Peyer's patch (tissue), 4 donors: Measurements from ENCODE around the gene NEDD4L. TPM values are rescaled to one million over a fixed set of nuclear protein-coding genes. Genes with fewer than 3 reads are reported as not detected.

Experiments used
- DNase-seq, 3 donors: peaks; one replicate each; pipeline ENCODE4 v3.0.0-alpha.2; 2017 to 2019
- H3K27ac ChIP-seq, 4 donors: fragments of 200-600 bp; sonication (generic); one replicate each; pipeline ENCODE4 v1.5.1; 2016 to 2019
- H3K27me3 ChIP-seq, 2 donors: fragments of 200-600 bp; sonication (generic); one replicate each; pipeline ENCODE4 v1.5.1; 2019
- H3K36me3 ChIP-seq, 3 donors: fragments of 200-600 bp; sonication (generic); one replicate each; pipeline ENCODE4 v1.5.1; 2016 to 2019
- H3K4me1 ChIP-seq, 4 donors: fragments of 200-600 bp; sonication (generic); one replicate each; pipeline ENCODE4 v1.5.1; 2016 to 2019
- H3K4me3 ChIP-seq, 4 donors: fragments of 200-600 bp; sonication (generic); 1 replicate in 3 of 4; 2 replicates in 1 of 4; pipeline ENCODE4 v1.5.1; 2016 to 2019; ENCODE audit warnings: mild to moderate bottlenecking in 1 of 4
- H3K9me3 ChIP-seq, 4 donors: fragments of 200-600 bp; sonication (generic); one replicate each; pipeline ENCODE4 v1.5.1; 2016 to 2019; ENCODE audit warnings: mild to moderate bottlenecking in 1 of 4
- CTCF ChIP-seq, 6 experiments: fragments of 450-650 bp in 4 of 6; fragments of 200-600 bp in 2 of 6; sonication (generic) in 1 of 6; IDR thresholded peaks; one replicate each; pipeline ENCODE4 v1.5.1; 2017 to 2019; ENCODE audit warnings: antibody characterized with exemption in 6 of 6, mild to moderate bottlenecking in 3 of 6, moderate library complexity in 1 of 6
- POLR2A ChIP-seq, 2 donors: fragments of 450-650 bp; IDR thresholded peaks; one replicate each; pipeline ENCODE4 v1.5.1; 2017; ENCODE audit warnings: antibody characterized with exemption in 2 of 2, mild to moderate bottlenecking in 2 of 2, moderate library complexity in 2 of 2
- total RNA-seq, 4 donors: library from RNA; depleted of rRNA; stranded (reverse); fragments of >200 nt; gene quantifications; one replicate each; pipeline ENCODE4 v1.1.0, GENCODE V29; 2016

The NEDD4L gene
- total RNA-seq, 4 donors from 2014 or later: 213 to 312 (median 277) TPM

DNA sequence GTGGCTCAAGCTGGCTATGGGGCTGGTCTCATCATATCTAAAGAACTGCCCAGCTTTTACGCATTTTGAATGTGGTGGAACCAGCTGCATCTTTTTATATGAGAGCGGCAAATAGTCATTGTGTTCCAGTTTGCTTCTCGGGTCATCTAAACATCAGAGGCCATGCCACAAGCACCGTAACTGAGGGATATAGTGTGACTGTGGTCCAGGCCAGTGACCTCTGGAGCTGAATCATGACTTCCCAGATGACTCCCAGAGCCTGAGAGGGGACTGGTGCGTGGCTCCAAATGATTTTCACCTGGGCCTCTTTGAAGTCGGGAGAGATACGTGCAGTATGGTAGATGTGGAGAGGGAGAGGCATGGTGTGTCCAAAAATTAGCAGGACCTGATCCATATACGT, 271.0 kb downstream of the NEDD4L start:
- no peak for TF ChIP-seq POLR2A (IDR thresholded peaks at IDR 0.05)
- TF ChIP-seq CTCF (IDR thresholded peaks at IDR 0.05): no peak
- Histone ChIP-seq H3K4me3 (no peak overlapping the region), H3K9me3 (no peaks in the 10 kb centered on the region), H3K27me3 (no peaks in the 10 kb centered on the region), H3K36me3 (no peaks in the 10 kb centered on the region), H3K27ac (peak overlapping the region in 2 of 4 donors; percentile 43 to 49), H3K4me1 (peaks cover 0 to 52% (median 3%) of the 10 kb centered on the region in 4 donors)
- DNase-seq: no peak

- peak in 2 of 3 donors; percentile 60 to 62 for DNase-seq
- TF ChIP-seq POLR2A (IDR thresholded peaks at IDR 0.05) (no peak), CTCF (IDR thresholded peaks at IDR 0.05) (no peak)
- Histone ChIP-seq H3K27ac (peak overlapping the region in 2 of 4 donors; percentile 43 to 49), H3K9me3 (no peaks in the 10 kb centered on the region), H3K4me3 (no peak overlapping the region), H3K4me1 (peaks cover 0 to 52% (median 5%) of the 10 kb centered on the region in 4 donors), H3K27me3 (no peaks in the 10 kb centered on the region), H3K36me3 (no peaks in the 10 kb centered on the region)
These were observed 271.8 kb downstream of the NEDD4L start for GRCh38 chr18:58315739-58316215.

- DNase-seq: no peak
- H3K4me1 ChIP-seq: peaks cover 0 to 43% (median 6%) of the 10 kb centered on the region in 4 donors
- peak overlapping the region in 2 of 4 donors; percentile 43 to 49 for H3K27ac ChIP-seq
- no peaks in the 10 kb centered on the region for H3K9me3 ChIP-seq
- no peak overlapping the region for H3K4me3 ChIP-seq
- no peak for TF ChIP-seq POLR2A (IDR thresholded peaks at IDR 0.05)
- no peak for TF ChIP-seq CTCF (IDR thresholded peaks at IDR 0.05)
- H3K27me3 ChIP-seq: no peaks in the 10 kb centered on the region
- no peaks in the 10 kb centered on the region for H3K36me3 ChIP-seq
These were observed 272.6 kb downstream of the NEDD4L start for GRCh38 chr18:58316396-58317342.

DNA sequence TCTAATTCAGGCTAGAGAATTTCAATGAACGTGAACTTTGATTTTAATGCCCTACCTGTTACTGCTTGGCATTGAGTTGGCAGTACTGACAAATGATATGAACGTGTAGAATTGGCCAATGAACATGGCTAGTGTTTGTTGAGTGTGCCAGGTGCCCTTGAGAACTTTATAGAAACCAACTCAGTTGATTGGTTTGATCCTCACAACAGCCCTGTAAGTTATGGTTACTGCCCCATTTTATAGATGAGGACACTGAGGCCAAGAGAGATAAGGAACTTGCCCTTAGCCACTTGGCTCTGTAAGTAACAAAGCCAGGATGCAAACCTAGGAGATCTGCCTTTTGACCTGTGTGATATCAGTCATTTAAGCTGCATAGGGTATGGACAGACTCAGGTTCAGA, 275.7 kb downstream of the NEDD4L start:
- Histone ChIP-seq H3K27ac (peak overlapping the region in 2 of 4 donors; percentile 63 to 72), H3K27me3 (no peaks in the 10 kb centered on the region), H3K4me1 (peaks cover 0 to 29% (median 6%) of the 10 kb centered on the region in 4 donors), H3K36me3 (peaks cover 0 to 17% (median 0%) of the 10 kb centered on the region in 3 donors), H3K4me3 (no peak overlapping the region), H3K9me3 (no peaks in the 10 kb centered on the region)
- DNase-seq: no peak
- no peak for TF ChIP-seq POLR2A (IDR thresholded peaks at IDR 0.05)

DNA sequence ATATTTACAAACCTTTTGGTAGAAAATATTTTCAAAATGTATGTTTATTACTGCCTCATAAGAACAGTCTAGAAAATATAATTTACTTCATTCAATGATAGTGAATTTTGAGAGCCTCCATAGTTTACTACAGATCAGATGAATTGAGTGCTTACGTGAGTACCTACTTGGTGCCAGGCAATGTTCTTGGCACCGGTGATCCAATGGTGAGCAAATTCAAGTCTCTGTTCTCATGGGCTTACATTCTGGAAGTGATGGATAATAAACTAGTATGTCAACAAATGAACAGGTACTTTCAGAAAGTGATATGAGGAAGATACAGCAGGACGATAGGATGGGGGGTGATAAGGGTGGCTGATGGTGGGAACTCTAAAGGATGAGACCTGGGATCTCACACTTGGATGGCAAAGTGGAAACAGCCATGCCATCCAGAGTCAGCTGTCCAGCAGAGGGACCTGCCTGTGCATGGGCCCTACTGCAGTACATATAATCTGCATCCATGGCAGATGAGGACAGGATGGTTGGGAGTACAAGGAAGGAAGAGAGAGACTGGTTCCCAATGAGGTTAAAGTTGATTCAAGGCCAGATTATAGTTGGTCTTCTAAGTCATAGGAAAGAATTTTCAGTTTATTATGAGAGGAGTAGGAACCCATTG, 277.0 kb downstream of the NEDD4L start:
- Histone ChIP-seq H3K4me3 (no peak overlapping the region), H3K9me3 (no peaks in the 10 kb centered on the region), H3K27ac (peak overlapping the region in 2 of 4 donors; percentile 24 to 75), H3K4me1 (peaks cover 0 to 16% (median 3%) of the 10 kb centered on the region in 4 donors), H3K27me3 (no peaks in the 10 kb centered on the region), H3K36me3 (peaks cover 0 to 27% (median 0%) of the 10 kb centered on the region in 3 donors)
- TF ChIP-seq POLR2A (IDR thresholded peaks at IDR 0.05): no peak
- no peak for TF ChIP-seq CTCF (IDR thresholded peaks at IDR 0.05)
- DNase-seq: no peak
